MM.1S (cell line): Measurements from ENCODE around the gene PIGQ.

Experiments
- EZH2 ChIP-seq: fragments of 300-600 bp; sonication (generic); optimal IDR thresholded peaks from 2 replicates; pipeline ENCODE3; 2017; ENCODE audit warnings: low read depth, mild to moderate bottlenecking, antibody characterized with exemption, low read length, mixed read lengths
- EZH2phosphoT487 ChIP-seq: fragments of 300-600 bp; sonication (generic); IDR thresholded peaks from 2 replicates; pipeline ENCODE4 v1.6.1; 2018; ENCODE audit warnings: antibody characterized with exemption, low read length
- TF ChIP-seq, protein P1 (sequence below): fragments of 300-600 bp; sonication (generic); IDR thresholded peaks from 2 replicates; pipeline ENCODE4 v1.5.1; 2016; ENCODE audit warnings: antibody characterized with exemption, low read length, mixed read lengths

DNA sequence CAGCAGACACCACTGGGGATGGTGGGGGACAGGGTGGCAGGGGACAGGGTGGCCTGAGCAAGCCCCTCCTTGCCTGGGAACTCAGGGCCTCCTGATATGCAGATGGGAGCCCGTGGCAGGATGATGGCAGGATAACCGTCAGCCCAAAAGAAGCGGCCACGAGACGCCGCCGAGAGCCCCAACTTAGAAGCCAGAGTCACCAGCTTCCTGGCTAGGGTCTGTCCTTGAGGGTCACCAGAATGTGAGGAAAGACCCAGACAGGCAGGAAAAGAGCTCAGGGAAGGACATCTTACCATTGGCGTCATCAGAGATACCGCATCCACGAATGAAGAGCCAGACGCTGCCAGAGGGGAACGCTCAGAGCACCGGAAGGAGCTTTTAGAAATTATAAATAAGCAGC lies 39.5 kb downstream of the PIGQ start:
- TF ChIP-seq, protein P1, sequence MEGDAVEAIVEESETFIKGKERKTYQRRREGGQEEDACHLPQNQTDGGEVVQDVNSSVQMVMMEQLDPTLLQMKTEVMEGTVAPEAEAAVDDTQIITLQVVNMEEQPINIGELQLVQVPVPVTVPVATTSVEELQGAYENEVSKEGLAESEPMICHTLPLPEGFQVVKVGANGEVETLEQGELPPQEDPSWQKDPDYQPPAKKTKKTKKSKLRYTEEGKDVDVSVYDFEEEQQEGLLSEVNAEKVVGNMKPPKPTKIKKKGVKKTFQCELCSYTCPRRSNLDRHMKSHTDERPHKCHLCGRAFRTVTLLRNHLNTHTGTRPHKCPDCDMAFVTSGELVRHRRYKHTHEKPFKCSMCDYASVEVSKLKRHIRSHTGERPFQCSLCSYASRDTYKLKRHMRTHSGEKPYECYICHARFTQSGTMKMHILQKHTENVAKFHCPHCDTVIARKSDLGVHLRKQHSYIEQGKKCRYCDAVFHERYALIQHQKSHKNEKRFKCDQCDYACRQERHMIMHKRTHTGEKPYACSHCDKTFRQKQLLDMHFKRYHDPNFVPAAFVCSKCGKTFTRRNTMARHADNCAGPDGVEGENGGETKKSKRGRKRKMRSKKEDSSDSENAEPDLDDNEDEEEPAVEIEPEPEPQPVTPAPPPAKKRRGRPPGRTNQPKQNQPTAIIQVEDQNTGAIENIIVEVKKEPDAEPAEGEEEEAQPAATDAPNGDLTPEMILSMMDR, result no peak
- no peak for TF ChIP-seq EZH2
- no peak for TF ChIP-seq EZH2phosphoT487
